ENCODE data around the gene SH3RF3.

GRCh38 chr2:109317471-109318095, 188.6 kb downstream of the SH3RF3 start:
- TF ChIP-seq POLR2AphosphoS5 (IDR thresholded peaks at IDR 0.05; ENCODE audit: low read depth, low read length): no peak
- TF ChIP-seq POLR2A (IDR thresholded peaks at IDR 0.05; ENCODE audit: low read depth, low read length): no peak
- no peak for TF ChIP-seq SPI1 (IDR thresholded peaks at IDR 0.05; ENCODE audit: low read depth, low read length)
- TF ChIP-seq PAX5 (IDR thresholded peaks at IDR 0.05; ENCODE audit: insufficient read depth, low read length, severe bottlenecking): no peak
